Osteocyte (in vitro differentiated cells): Measurements from ENCODE around the gene SMARCB1. TPM values are rescaled to one million over a fixed set of nuclear protein-coding genes. Genes with fewer than 3 reads are reported as not detected.

Experiments used
- DNase-seq: peaks from one replicate; pipeline ENCODE4 v3.0.0; 2021; ENCODE audit warnings: mixed read lengths; ENCODE audit not compliant: unreplicated experiment; ENCODE audit errors: extremely low spot score
- H3K27ac Mint-ChIP-seq: one replicate; pipeline ENCODE4 v1.8.0; 2021; ENCODE audit warnings: mild to moderate bottlenecking, mixed read lengths; ENCODE audit not compliant: unreplicated experiment
- H3K27me3 Mint-ChIP-seq: one replicate; pipeline ENCODE4 v1.8.0; 2021; ENCODE audit warnings: mixed read lengths; ENCODE audit not compliant: unreplicated experiment
- H3K36me3 Mint-ChIP-seq: one replicate; pipeline ENCODE4 v1.8.0; 2021; ENCODE audit warnings: mixed read lengths; ENCODE audit not compliant: unreplicated experiment
- H3K4me1 Mint-ChIP-seq: one replicate; pipeline ENCODE4 v1.8.0; 2021; ENCODE audit warnings: mixed read lengths; ENCODE audit not compliant: unreplicated experiment
- H3K4me3 Mint-ChIP-seq: one replicate; pipeline ENCODE4 v1.8.0; 2021; ENCODE audit warnings: mild to moderate bottlenecking, moderate library complexity, mixed read lengths; ENCODE audit not compliant: unreplicated experiment
- H3K9me3 Mint-ChIP-seq: one replicate; pipeline ENCODE4 v1.8.0; 2021; ENCODE audit warnings: mixed read lengths; ENCODE audit not compliant: unreplicated experiment
- CTCF ChIP-seq: fragments of 200-600 bp; sonication (generic); IDR thresholded peaks from 2 replicates; pipeline ENCODE4 v1.5.0; 2021; ENCODE audit warnings: antibody characterized with exemption, mild to moderate bottlenecking, moderate library complexity
- total RNA-seq: library from RNA; stranded (reverse); gene quantifications from 2 replicates; pipeline ENCODE4 v1.2.1, GENCODE V29; 2021

Gene SMARCB1
- total RNA-seq, 1 donor from 2014 or later = 126 TPM

GRCh38 chr22:23767673-23768548 is 18.9 kb upstream of the SMARCB1 start, which contains the start of gene CHCHD10:
Gene CHCHD10, minus strand, starts transcription at chr22:23767972. Its CDS starts 98 bp downstream, at chr22:23767874.
- Mint-ChIP-seq H3K4me3 (peak within 1 kb of the TSS; percentile 80), H3K27me3 (no peaks in the 10 kb centered on the region), H3K9me3 (no peaks in the 10 kb centered on the region), H3K27ac (peak within 1 kb of the TSS; percentile 60), H3K36me3 (no peaks in the 10 kb centered on the region), H3K4me1 (peaks cover 27% of the 10 kb centered on the region)
- DNase-seq = peak; percentile 93
- TF ChIP-seq CTCF = peak; percentile 90

DNA sequence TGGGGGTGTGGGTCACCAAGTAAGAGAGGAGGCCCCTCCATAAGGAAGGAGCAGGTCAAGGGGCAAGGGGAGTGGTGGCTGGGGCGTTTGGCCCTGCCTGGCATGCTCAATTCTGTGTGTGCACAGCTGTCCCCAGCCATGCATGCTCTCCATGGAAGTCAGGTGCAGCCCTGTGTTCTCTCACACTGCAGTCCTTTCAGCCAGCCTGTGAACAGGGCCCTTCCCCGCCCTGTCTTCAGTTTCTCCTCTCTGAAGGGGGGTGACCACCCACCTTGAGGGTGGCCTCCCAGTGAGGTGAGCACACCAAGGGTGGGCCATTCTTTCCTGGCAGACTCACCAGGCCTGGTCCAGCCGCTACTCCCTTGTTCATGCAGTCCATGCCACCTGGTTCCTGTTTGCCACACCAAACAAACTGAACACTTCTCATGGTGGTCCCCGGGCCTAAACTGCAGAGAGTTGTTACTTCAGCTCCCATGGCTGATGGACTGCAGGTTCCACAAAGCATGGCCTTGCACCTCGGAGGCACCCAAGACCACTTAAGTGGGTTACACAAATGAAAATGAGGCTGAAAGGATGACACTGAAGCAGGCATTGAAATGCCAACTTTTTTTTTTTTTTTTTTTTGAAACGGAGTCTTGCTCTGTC is 17.3 kb upstream of the SMARCB1 start:
- DNase-seq = no peak
- Mint-ChIP-seq H3K27ac (no peak overlapping the region), H3K36me3 (no peaks in the 10 kb centered on the region), H3K4me1 (peaks cover 38% of the 10 kb centered on the region), H3K9me3 (no peaks in the 10 kb centered on the region), H3K4me3 (no peak overlapping the region), H3K27me3 (no peaks in the 10 kb centered on the region)
- no peak for TF ChIP-seq CTCF

GRCh38 chr22:23772315-23772648 is 14.5 kb upstream of the SMARCB1 start:
- no peak for TF ChIP-seq CTCF
- peak overlapping the region; percentile 44 for H3K27ac Mint-ChIP-seq

GRCh38 chr22:23772649-23773473 is 13.9 kb upstream of the SMARCB1 start, which contains the start of gene MMP11:
Gene MMP11, plus strand, starts transcription at chr22:23772849. Its CDS starts 22 bp downstream, at chr22:23772871.
- DNase-seq = no peak
- no peak for TF ChIP-seq CTCF
- no peaks in the 10 kb centered on the region for H3K36me3 Mint-ChIP-seq
- H3K4me1 Mint-ChIP-seq = peaks cover 55% of the 10 kb centered on the region
- no peaks in the 10 kb centered on the region for H3K9me3 Mint-ChIP-seq
- H3K27me3 Mint-ChIP-seq = no peaks in the 10 kb centered on the region
- peak within 1 kb of the TSS; percentile 79 for H3K27ac Mint-ChIP-seq
- peak within 1 kb of the TSS; percentile 72 for H3K4me3 Mint-ChIP-seq

More at GRCh38 chr22:23772315-23772648, 14.5 kb upstream of the SMARCB1 start:
- peaks cover 49% of the 10 kb centered on the region for H3K4me1 Mint-ChIP-seq
- H3K4me3 Mint-ChIP-seq = peak overlapping the region; percentile 55
- no peaks in the 10 kb centered on the region for H3K27me3 Mint-ChIP-seq
- no peak for DNase-seq
- no peaks in the 10 kb centered on the region for H3K36me3 Mint-ChIP-seq
- H3K9me3 Mint-ChIP-seq = no peaks in the 10 kb centered on the region
